Gastrocnemius medialis (tissue), 4 donors: ENCODE data around the gene SLC7A4.

Source experiments
- CTCF ChIP-seq, 5 experiments: fragments of 450-650 bp in 3 of 5; fragments of 200-600 bp in 2 of 5; sonication (generic) in 2 of 5; IDR thresholded peaks in 4 of 5; conservative IDR thresholded peaks in 1 of 5; 1 replicate in 4 of 5; 2 replicates in 1 of 5; pipeline ENCODE4 v1.5.1; 2016 to 2019; ENCODE audit warnings: antibody characterized with exemption in 5 of 5, mild to moderate bottlenecking in 3 of 5, moderate library complexity in 3 of 5
- POLR2A ChIP-seq, 2 donors: fragments of 450-650 bp; IDR thresholded peaks; one replicate each; pipeline ENCODE4 v1.6.1; 2017; ENCODE audit warnings: antibody characterized with exemption in 2 of 2, mild to moderate bottlenecking in 2 of 2, moderate library complexity in 2 of 2

DNA sequence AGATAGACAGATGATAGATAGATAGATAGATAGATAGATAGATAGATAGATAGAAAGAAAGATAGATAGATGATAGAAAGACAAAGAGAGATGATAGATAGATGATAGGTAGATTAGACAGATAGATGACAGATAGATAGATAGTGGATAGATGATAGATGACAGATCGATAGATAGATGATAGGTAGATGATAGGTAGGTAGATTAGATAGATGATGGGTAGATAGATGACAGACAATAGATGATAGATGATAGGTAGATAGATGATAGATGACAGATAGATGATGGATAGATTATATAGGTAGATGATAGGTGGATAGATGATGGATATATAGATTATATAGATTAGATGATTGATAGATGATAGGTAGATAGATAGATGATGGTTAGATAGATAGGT is 46.0 kb downstream of the SLC7A4 start:
- no peak for TF ChIP-seq CTCF (IDR thresholded peaks at IDR 0.05 in 4 of 5, conservative IDR thresholded peaks at IDR 0.05 in 1 of 5)
- no peak for TF ChIP-seq POLR2A (IDR thresholded peaks at IDR 0.05)
